HG03378 (cell line): ENCODE data around the gene PLOD1.
"Not testable (repeated sequence)": the region's sequence is repeated elsewhere in the genome, so short reads cannot be mapped to it uniquely, and the experiment has no call there.

Source experiments
- ATAC-seq: cut with Tn5 transposase; IDR thresholded peaks from one replicate; pipeline ENCODE4 v1.9.1; 2021; ENCODE audit warnings: mild to moderate bottlenecking, moderate library complexity; ENCODE audit not compliant: unreplicated experiment

PLOD1 gene

GRCh38 chr1:11912000-11912399, 22.5 kb upstream of the PLOD1 start:
- ATAC-seq, result no peak

DNA sequence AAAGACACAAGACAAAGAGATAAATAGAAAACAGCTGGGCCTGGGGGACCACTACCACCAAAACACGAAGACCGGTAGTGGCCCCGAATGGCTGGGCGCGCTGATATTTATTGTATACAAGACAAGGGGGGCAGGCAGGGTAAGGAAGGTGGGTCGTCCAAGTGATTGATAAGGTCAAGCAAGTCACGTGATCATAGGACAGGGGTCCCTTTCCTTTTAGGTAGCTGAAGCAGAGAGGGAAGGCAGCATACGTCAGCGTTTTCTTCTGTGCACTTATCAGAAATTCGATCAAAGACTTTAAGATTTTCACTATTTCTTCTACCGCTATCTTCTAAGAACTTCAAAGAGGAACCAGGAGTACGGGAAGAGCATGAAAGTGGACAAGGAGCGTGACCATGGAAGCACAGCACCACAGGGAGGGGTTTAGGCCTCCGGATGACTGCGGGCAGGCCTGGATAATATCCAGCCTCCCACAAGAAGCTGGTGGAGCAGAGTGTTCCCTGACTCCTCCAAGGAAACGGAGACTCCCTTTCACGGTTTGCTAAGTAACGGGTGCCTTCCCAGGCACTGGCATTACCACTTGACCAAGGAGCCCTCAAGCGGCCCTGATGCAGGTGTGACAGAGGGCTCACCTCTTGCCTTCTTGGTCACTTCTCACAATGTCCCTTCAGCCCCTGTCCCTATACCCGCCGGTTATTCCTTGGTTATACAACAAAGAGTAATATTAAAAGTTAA, 21.9 kb upstream of the PLOD1 start:
- ATAC-seq, result not testable (repeated sequence)

- no peak for ATAC-seq
Measured at GRCh38 chr1:11913291-11913690, 21.2 kb upstream of the PLOD1 start.

DNA sequence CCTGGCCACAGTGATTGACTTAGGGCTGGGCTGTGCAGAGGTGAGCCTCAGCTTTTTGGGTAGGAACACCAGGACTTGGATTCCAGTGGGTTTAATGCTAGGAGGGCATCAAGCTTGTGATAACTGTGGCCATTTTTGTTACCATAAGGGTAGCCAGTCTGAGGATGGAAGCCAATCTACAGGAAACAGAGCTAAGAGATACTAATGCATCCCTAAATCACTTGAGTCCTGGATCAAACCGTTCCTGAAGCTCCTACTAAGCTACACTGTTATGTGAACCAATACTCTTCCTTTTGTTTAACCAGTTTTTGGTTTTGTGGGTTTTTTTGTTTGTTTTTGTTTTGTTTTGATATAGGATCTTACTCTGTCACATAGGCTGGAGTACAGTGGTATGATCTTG, 20.5 kb upstream of the PLOD1 start:
- no peak for ATAC-seq

DNA sequence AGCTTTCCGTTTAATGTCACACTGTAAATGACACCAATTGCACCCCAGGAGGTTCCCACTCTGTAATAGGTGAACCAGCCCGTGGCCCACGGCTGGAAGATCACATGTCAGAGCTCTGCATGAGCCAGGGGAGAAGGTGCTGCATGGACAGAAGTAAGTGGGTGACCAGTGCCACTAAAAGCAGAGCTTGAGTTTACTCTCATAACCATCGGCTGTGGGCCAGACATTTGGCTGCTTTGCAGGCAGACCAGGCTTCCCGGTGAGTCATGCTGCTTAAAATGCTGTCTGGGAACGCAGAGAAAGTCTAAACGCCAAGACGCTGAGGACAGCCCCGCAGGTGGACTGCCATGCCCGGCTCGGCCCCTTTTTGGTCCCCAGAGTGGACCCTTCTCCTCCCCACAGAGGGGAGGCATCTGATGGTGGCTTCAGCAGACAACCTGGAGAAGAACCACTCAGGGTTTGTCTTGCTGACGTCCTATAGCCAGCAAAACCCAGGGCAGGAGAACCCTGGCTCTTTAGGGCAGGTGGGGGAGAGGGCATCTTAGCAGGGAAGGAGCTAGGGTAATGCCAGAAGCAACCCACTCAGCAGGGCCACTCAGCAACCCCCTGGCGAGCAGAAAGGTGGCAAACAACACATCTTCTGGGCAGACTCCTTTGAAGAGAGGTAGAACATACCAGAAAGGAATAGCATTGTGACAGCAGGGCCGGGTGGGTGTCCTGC, 15.6 kb upstream of the PLOD1 start:
- ATAC-seq, result no peak

DNA sequence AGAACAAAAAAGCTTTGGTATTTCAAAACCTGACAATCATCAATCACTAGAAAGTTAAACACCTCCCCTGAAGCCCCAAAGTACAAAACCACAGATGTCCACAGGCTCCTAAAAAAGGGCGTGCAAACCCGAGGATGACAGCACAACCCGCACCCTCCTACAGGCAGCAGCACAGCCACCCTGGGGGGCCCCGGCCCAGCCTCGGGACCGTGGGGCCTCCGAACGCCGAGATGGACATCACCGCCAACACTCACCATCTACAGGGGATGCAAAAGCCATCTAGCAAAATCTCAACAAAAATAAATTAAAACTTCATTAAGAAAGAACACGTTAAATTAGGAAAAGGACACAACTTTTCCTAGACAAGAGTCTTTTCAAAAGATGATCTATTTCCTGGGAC, 14.9 kb upstream of the PLOD1 start:
- no peak for ATAC-seq

DNA sequence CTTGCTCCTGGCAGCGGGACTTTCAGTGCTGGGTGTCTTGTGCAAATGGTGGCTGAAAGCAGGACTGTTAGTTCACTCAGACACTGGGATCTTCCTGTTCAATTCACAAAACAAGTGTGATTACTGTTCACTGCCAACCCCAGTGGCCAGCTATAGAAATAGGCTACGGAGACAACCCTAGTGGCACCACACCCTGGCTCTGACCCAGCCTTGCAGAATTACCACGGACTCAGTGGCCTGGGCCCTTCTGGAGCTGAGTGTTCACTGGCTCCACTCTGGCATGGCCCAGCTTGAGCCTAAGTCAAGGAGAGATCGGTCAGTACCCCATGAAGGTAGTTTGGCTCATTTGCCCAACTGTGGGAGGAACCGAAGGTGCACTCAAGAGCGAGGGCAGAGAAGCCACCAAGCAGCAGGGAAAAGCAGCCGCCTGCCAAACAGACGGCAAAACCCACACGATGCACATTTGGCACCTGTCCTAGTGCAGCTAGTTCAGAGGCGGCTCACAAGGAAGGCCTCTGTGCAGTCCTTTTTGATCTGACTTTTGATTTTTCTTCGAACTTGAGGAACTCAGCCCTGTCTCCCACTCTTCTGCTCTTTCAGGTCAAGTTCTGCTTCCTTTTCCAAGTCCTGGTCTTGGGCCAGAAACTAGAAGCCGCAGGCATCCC, 14.1 kb upstream of the PLOD1 start:
- no peak for ATAC-seq

DNA sequence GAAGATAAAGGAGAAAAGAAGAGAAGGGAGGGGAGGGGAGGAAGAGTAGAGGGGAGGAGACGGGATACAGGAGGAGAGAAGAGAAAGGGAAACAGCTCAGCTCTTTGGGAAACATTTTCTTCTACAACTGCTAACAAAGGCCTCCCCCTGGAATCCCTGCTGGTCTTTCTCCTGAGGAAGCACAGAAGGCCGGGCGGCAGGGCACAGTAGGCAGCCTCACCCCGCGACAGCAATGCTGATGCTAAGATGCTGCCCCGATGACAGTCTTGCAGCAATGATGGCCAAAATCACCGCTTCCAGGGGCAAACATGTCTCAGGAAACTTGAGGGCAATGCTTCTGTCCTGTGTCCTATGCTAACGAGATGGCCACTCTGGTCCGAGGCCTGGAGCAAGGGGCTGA, 13.5 kb upstream of the PLOD1 start:
- ATAC-seq, result no peak

DNA sequence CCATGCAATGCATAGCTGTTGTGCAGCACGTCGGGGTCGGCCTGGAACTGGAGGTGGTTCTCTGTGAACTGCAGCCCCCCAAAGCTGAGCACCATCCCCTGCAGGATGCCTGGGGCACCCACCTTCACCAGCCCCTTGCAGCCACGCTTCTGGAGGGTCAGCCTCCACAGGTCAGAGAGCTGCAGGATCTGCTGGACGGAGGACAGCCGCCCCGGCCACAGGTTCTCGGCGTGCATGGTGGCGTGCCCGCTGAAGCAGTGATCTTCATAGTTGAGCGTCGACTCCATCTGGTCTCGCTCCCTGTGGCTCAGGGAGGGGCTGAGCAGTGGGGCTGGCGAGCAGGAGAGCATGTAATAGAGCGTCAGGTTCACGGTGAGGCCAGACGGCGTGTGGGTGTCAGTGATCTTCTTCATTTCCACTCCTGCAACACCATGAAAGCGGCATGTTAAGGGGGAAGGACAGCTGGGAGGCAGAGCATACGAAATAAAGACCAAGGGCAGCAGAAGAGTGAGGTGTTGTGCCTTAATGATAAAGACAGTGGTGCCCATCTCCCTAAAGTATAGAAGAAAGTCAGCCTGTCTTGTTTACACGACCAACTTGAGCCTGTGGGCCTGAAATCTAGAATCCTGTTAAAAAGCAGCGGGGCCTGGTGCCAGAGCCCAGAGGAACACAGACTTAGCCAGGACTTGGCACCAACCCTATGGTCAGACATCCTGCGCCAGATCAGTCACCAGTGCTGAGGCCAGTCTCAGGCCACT, 11.3 kb upstream of the PLOD1 start:
- no peak for ATAC-seq

DNA sequence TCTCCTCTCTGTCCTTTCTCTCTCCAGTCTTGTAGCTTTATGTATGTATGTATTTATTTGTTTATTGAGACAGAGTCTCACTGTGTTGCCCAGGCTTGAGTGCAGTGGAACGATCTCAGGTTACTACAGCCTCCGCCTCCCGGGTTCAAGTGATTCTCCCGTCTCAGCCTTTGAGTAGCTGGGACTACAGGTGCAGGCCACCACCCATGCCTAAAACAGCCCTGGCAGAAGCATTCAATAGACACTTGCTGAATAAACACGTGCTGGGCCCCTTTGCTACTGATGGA, 10.7 kb upstream of the PLOD1 start:
- no peak for ATAC-seq

DNA sequence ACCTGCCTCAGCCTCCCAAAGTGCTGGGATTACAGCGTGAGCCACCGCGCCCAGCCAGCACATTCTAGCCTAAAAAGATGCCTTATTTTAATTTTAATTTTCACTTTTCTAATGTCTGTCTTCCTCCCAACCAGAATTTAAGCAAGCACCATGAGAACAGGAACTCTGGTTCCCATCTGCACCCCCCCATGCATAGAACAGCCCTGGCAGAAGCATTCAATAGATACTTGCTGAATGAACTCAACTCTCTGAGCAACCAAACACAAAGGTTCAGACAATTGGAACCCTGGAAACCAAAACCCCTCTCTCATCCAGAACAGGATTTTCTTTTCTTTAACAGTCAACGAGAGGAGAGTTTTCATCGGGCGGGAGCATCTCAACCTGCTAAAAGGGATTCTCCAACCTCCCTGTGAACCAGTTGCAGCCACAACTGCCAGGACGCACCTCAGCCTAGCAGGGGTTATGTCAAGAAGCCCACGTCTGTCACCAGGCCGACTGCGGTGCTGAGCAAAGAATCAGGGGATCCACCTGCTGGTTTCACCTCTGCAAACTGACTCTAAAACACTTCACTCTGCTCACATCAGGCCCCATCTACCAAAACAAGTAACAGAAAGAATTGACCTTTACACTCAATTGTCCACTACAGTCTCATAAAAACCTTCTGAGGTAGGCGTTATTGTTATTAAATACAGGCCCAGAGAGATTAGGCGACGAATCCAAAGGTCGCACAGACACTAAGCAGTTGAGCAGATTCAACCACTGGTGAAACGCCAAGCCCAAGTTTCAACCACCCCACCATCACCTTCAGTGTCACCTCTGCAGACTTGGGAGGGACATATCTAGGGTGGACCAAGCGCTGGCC, 10.0 kb upstream of the PLOD1 start:
- ATAC-seq, result no peak

DNA sequence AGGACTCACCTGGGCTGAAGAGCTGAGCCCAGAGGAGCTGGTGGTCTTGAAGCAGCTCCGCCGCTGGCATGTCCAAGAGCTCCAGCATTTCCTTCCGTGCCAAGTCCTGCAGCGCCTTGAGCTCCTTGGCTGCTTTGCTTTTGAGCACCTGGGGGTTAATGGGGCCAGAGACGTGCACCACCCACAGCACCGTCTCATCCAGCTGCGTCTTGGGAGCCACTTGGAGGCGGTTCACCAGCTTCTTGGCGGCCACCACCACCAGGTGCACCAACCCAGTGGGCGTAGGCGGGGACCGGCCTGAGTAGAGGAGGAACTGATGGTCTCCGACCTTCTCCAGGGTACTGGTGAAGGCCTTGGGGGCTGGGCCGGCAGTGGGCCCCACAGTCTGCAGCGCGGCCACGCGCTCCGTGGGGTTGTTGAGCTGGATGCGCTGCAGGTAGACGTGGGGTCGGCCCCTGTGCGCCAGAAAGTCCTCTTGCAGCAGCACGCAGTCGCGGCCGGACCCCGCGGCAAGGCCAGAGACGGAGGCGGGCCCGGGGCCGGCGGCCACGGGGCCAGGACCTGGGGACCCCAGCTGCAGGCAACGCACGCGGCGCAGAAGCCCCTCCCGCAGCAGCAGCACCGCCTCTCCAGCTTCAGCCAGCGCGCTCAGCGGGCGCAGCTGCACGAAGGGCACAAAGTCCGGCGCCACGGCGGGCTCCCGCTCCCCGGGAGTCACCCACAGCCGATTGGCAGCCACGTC, 9.2 kb upstream of the PLOD1 start:
- ATAC-seq, result not testable (repeated sequence)

DNA sequence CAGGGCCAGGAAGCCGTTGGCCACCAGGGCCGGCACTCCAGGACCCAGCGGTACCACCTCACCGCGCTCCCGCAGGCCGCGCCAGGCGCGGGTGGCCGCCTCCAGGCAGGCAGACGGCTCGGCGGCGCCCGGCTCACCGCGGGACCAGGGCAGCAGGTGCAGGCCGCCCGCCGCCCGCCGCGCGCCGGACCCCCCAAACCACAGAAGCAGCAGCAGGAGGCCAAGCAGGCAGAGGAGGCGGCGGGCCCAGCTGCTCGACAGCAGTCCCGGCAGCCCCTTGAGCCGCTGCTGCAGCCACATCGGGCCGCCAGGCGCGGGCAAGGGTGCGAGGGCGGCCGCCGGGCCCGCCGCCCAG, 8.6 kb upstream of the PLOD1 start:
- no peak for ATAC-seq

- ATAC-seq, result no peak
Measured at GRCh38 chr1:11927866-11928592, 6.5 kb upstream of the PLOD1 start.

DNA sequence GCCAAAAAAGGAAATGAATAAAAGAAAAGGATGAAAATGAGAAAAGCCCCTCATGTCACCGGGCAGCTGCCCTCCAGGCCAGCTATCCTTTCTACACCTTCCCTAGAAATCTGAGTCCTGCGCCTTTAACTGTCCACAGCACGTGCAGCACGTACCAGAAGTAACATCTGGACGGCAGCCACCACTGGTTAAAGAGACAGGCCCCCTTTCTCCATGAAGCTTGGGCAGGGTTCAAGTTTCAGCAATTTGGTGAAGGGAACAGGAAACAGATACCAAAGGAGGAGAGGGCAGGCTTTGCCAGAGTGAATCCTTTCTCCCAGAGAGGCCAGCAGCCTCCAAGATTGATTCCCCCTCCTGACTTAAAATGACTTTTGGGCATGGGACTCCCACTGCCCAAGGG, 4.7 kb upstream of the PLOD1 start:
- ATAC-seq, result no peak

DNA sequence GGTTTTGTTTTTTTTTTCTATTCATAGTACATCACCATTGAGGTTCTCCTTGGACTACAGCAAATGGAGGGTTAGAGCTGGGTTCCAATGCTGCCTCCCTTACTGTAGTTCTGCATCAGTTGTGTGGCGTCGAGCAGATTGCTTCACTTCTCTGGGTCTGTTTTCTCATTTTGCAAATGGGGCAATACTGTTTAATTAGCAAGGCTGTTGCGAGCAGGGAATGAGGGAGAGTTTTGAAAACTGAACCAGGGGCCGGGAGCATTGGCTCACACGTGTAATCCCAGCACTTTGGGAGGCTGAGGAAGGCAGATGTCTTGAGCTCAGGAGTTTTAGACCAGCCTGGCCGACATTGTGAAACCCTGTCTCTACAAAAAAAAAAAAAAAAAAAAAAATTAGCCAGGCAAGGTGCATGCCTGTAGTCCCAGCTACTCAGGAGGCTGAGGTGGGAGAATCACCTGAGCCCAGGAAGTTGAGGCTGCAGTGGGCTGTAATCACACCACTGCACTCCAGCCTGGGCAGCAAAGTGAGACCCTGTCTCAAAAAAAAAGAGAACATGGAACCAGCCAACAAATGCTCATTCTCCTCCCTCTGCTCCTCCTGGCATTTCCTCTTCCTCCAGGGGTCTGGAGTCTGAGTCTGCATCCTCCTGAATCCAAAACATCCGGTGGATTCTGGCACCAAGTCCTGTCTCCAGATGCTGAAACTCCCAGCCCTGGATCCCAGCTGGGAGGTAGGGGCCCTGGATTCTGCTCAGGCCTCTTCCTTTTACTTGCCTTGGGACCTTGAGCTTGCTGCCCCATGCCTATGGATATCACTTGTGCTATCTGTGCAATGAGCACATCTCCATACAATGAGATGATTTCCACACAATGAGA, 3.7 kb upstream of the PLOD1 start:
- ATAC-seq, result no peak

DNA sequence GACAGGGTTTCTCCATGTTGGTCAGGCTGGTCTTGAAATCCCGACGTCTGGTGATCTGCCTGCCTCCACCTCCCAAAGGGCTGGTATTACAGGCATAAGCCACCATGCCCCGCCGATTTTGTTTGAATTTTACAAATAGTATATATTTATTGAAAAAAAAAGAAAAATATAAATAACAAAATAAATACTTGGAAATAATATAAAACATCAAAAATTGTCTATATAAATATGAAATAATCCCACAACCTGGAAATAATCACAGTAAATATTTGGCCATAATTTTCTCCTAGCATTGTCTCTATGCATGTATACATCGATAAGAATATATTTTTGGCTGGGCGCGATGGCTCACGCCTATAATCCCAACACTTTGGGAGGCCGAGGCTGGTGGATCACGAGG, 2.7 kb upstream of the PLOD1 start:
- ATAC-seq, result no peak

DNA sequence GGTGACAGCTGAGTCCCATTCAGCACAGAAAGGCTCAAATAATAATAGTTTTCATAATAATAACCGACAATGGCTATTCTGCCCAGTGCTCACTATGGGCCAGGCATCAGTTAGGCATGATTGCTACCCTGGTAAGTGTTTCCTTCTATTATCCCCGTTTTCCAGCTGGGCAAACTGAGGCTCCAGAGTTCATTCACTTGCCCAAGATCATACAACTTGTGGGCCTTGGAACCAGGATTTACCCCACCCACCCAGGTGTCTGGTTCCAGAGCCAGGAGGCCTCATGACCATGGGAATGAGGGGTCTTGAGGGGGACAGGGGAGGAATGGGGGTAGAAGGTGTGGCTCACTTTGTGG, 518 bp downstream of the PLOD1 start:
- ATAC-seq, result no peak

DNA sequence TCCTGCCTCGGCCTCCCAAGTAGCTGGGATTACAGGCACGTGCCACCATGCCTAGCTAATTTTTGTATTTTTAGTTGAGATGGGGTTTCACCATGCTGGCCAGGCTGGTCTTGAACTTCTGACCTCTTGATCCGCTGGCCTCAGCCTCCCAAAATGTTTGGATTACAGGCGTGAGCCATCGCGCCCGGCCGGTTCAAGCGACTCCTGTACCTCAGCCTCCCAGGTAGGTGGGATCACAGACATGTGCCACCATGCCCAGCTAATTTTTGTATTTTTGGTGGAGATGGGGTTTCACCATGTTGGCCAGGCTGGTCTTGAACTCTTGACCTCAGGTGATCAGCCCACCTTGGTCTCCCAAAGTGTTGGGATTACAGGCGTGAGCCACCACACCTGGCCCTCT, 1.2 kb downstream of the PLOD1 start:
- not testable (repeated sequence) for ATAC-seq
